Stimulated activated CD8-positive, alpha-beta memory T cell treated with anti-CD3 and anti-CD28 coated beads, Interleukin-7, amount 100 ng/mL, for 1 hour (primary cell): ENCODE data around the gene ARHGEF28.

Experiments used
- DNase-seq, 2 donors: peaks; one replicate each; pipeline ENCODE4 v3.0.0-alpha.2; 2020; ENCODE audit warnings: low read depth in 2 of 2

The ARHGEF28 gene

DNA sequence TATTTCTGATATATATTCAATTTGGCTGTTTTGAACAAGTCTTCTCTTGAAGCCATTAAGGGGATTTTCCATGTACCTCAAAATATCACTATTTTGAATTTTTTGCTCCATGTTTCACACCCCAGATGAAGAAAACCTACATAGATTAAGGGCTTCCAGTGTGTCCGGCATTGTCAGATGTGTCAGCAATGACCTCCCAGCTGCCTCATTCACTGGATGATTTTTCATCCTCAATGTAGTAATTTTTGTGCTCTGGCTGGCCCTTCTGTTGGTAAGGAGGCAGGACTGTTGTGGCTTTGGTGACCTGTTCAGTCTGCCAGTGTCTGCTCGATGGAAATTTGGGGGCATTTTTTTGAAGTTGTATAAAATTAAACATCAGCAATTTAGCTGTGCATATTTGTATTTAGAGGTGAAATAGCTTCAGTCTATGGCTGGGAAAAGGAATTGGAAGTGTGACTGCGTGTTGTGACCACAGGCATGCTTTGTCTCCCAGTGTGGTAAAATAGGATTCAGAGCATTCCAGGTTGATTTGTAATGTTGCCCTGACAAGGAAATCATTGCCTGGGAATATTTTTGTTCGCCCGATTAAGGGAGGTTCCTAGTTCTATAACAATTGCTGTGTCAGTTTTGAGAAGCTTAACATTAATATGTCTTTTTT lies 312.4 kb downstream of the ARHGEF28 start:
- no peak for DNase-seq

GRCh38 chr5:73938938-73939320 lies 312.9 kb downstream of the ARHGEF28 start:
- DNase-seq: no peak

GRCh38 chr5:73939557-73939956 lies 313.6 kb downstream of the ARHGEF28 start:
- DNase-seq: no peak

GRCh38 chr5:73940026-73940425 lies 314.0 kb downstream of the ARHGEF28 start:
- DNase-seq: no peak

DNA sequence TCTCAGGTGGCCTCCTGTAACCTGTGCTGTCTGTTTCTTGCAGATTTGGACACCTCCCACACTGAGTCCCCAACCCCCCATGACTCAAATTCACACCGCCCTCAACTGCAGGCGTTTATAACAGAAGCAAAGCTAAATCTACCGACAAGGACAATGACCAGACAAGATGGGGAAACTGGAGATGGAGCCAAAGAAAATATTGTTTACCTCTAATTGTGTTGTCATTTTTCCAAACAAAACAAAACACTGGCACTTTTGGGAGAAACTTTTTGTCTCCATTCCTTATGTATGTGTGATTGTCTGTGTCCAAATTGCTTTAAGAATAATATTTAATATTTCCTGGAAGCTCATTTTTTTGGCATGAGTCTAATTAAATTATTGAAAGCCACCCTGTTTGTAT lies 314.8 kb downstream of the ARHGEF28 start:
- no peak for DNase-seq

DNA sequence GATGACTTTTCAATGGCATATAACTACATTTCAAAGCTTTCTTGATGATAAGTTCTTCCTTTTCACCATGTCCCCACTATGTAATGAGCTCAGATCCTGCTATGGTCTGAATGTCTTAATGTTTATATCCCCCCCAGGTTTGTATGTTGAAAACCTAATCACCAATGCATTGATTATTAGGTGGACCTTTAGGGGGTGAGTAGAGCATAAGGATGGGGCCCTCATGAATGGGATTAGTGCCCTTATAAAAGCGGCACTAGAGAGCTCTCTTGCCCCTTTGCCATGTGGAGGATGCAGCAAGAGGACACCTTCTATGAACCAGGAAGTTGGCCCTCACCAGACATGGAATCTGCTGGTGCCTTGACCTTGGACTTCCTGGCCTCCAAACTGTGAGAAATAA lies 316.8 kb downstream of the ARHGEF28 start:
- DNase-seq: no peak

- DNase-seq: no peak
Observed at GRCh38 chr5:73943397-73943796, 317.4 kb downstream of the ARHGEF28 start.

GRCh38 chr5:73944581-73944980 lies 318.6 kb downstream of the ARHGEF28 start:
- no peak for DNase-seq

DNA sequence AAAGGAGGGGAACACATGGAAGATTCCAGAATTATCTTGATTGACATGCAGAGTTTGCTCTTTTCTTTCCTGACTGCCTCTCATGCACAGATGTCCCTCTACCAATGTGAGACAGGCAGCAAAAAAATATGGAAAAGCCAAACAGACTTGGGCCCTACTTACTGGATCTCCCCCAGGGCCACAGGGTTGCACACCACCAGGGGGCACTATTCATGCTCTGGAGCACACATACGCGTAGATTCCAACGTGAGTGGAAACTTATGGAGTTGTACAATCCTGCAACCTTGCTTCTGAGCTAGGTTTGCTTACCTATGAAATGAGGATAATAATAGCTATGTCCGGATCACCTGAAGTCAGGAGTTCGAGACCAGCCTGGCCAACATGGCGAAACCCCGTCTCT lies 319.5 kb downstream of the ARHGEF28 start:
- DNase-seq: no peak

DNA sequence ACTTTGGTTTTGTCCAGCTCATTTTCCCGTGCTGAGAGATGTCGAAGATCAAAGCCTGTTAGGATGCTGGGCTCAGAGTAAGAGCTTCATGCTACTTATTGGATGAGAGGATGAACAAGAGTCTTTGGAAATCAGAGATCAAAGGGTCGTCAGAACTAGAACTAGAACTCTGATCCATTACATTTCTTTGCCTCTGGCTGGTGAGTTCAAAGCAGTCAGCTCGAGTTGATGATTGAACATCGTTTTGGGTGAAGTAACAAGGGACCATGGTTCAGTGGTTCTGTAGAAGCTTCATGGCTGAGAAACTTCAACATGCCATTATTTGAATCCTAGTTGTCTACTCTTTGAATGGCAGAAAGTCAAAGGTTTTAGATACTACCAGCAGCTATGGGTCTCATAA lies 320.3 kb downstream of the ARHGEF28 start:
- DNase-seq: no peak

GRCh38 chr5:73946919-73947602 lies 321.1 kb downstream of the ARHGEF28 start:
- no peak for DNase-seq

DNA sequence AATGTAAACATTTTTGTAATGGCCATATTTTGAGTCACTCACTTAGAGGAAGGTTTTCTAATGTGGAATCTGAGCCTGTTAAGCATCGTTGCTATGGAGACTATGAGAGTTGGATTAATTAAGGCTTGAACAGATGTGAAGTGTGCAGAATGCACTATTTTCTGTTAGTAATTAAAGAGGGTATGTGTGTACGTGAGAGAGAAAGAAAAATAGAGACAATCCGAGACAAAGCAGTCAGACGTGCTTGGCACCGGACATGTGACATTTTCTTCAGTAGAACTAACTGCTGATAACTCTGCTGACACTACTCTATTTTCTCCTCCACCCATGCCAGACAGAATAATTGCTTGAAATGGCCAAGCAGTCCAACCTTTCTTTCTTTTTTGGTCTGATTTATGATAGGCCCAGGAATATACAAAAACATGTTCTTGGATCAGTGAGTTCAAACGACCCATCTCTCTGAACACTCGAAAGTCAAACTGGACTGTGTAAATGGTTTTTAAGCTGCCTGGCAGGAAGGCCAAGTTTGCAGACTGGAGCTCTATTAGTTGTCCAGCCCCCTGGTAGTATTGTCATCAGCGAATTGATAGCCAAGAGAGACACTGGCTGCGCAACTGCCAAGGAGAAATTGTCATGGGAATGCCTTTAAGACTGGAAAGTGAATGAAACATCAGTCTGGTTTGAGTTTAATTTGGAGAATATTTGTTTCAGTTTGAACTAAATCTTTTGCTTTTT lies 322.1 kb downstream of the ARHGEF28 start:
- DNase-seq: no peak

GRCh38 chr5:73948720-73949119 lies 322.7 kb downstream of the ARHGEF28 start:
- no peak for DNase-seq

DNA sequence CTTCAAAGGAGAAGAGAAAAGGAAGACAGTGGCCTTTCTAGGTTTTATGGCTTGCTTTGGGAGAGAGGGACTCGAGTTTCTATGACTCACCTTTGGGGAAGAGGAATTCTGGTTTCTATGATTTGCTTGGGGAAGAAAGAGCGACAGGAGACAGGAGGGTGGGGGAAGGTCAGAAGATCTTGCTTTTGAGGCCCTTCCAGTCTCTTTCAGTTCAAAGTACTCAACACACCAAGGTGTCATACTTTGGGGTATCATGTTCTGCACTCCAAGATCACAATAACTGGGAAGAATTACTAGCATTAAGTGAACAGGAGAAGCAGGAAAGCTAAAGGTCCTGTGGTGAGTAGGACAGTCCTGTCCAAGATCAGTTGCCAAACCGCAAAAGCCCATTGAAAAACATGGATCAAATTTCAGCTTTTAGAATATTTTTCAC lies 324.5 kb downstream of the ARHGEF28 start:
- no peak for DNase-seq

- DNase-seq: no peak
Observed at GRCh38 chr5:73950912-73951430, 325.0 kb downstream of the ARHGEF28 start.

GRCh38 chr5:73952872-73953271 lies 326.9 kb downstream of the ARHGEF28 start:
- no peak for DNase-seq

GRCh38 chr5:73954381-73954780 lies 328.4 kb downstream of the ARHGEF28 start:
- no peak for DNase-seq

GRCh38 chr5:73955271-73955846 lies 329.4 kb downstream of the ARHGEF28 start:
- no peak for DNase-seq

DNA sequence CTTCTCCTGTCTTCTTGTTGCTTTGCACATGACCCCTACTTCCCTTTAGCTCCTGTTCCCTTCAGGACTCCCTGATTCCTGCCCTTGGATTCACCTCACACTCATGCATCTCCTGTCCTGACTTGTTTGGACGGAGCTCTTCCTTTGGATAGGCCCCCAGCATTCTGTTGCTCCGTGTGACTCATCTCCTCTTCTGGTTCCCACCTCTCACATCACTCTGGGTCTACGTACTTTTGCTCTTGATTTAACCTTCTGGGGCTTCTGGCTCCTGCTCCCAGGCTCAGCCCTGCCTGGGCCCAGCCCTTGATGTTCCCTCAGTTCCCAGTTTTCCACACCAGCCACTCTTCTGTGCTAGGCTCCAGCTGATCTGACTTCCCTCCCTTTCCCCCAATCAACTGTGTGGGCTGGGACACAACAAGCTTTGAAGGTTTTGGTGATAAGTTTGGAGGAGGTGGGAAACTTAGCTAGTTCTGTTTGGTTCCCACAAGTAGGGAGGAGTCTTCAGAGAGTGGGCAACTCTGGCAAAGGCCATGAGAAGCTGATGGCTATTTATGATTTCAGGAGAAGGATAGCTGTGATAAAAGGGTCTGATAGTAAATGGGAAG lies 331.5 kb downstream of the ARHGEF28 start:
- no peak for DNase-seq

- no peak for DNase-seq
Observed at GRCh38 chr5:73958037-73958436, 332.0 kb downstream of the ARHGEF28 start.

GRCh38 chr5:73960023-73960422 lies 334.0 kb downstream of the ARHGEF28 start:
- no peak for DNase-seq

GRCh38 chr5:73960426-73960825 lies 334.4 kb downstream of the ARHGEF28 start:
- no peak for DNase-seq
